Mesothelial cell of epicardium (in vitro differentiated cells): Measurements from ENCODE around the gene SRPK3. TPM values are rescaled to one million over a fixed set of nuclear protein-coding genes. Genes with fewer than 3 reads are reported as not detected.

Experiments
- DNase-seq, 2 experiments: peaks; one replicate each; pipeline ENCODE4 v3.0.0; 2021; ENCODE audit warnings: low spot score in 2 of 2; ENCODE audit not compliant: unreplicated experiment in 2 of 2
- H3K27ac Mint-ChIP-seq: 2 replicates; pipeline ENCODE4 v1.8.0; 2021; ENCODE audit warnings: mixed read lengths
- H3K27me3 Mint-ChIP-seq: 2 replicates; pipeline ENCODE4 v1.8.0; 2021; ENCODE audit warnings: low read depth, mixed read lengths
- H3K36me3 Mint-ChIP-seq: 2 replicates; pipeline ENCODE4 v1.8.0; 2021; ENCODE audit warnings: mixed read lengths
- H3K4me1 Mint-ChIP-seq: 2 replicates; pipeline ENCODE4 v1.8.0; 2021; ENCODE audit warnings: mixed read lengths
- H3K4me3 Mint-ChIP-seq: 2 replicates; pipeline ENCODE4 v1.8.0; 2021; ENCODE audit warnings: mild to moderate bottlenecking, moderate library complexity, mixed read lengths
- H3K9me3 Mint-ChIP-seq: 2 replicates; pipeline ENCODE4 v1.8.0; 2021; ENCODE audit warnings: mixed read lengths
- CTCF ChIP-seq: fragments of 200-600 bp; sonication (generic); IDR thresholded peaks from one replicate; pipeline ENCODE4 v1.5.0; 2021; ENCODE audit warnings: antibody characterized with exemption; ENCODE audit not compliant: unreplicated experiment
- total RNA-seq: library from RNA; stranded (reverse); gene quantifications from 3 replicates; pipeline ENCODE4 v1.2.1, GENCODE V29; 2021

The SRPK3 gene
- total RNA-seq, 1 donor from 2014 or later: not detected

DNA sequence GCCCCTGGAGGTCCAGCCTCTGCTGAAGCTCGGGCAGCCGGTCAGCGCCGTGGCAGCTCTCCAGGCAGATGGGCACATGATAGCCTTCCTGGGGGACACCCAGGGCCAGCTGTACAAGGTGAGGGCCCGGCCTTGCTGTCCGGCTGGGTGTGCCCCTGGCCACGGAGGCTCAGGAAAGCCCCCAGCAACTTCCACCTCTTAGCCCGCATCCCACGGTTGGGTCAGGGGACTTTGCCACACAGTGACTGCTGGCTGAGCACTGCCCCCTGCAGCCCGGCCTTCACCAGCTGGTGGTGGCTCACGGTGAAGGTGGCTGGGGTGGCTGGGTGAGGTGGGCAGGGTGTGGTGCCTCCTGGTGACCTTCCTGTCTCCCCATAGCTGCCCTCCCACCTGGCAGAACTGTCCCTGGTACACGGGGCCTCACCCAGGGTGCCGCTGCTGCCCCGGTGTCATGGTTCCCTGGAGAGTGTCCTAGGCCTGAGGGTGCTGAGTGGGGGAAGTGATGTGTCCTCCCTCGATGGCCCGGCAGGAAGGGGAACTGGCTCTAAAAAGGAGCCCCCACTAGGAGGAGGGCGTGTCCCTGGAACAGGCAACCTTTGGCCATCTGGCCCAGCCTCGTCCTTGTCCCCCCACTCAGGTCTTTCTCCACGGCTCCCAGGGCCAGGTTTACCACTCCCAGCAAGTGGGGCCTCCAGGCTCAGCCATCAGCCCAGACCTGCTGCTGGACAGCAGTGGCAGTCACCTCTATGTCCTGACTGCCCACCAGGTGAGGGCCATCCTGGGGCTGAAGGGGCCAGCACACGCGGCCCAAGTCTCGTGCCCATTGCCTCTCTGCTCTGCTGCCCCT, 12.3 kb upstream of the SRPK3 start:
- Mint-ChIP-seq H3K9me3 (no peaks in the 10 kb centered on the region), H3K36me3 (no peaks in the 10 kb centered on the region), H3K27me3 (no peaks in the 10 kb centered on the region), H3K4me1 (peaks cover 10% of the 10 kb centered on the region), H3K27ac (no peak overlapping the region), H3K4me3 (no peak overlapping the region)
- DNase-seq: peak in 1 of 2 experiments; percentile 10
- TF ChIP-seq CTCF: no peak

DNA sequence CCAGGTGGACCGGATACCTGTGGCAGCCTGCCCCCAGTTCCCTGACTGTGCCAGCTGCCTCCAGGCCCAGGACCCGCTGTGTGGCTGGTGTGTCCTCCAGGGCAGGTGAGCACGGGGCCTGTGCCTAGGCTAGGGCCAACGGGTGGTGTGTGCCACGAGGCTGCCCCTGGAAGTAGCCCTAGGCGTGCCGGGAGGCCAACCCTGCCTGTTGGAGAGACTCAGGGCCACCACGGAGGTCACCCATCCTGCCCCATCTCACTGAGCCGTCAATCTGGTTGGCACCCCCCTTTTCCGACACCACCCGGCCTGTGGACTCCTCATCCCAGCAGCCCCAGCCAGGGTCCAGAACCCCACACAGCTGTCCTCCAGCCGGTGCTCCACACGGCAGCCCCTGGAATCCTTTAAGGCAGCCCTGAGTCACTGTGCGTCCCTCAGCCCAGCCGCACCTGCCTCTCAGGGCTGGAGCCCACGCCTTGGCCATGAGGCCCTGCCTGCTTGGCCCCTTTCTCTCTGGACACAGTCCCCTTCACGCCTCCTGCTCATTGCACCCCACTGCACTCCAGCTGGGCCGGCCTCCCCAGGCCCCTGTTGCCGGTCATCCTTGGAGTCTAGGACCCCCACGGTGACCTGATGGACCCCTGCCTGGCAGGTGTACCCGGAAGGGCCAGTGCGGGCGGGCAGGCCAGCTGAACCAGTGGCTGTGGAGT, 11.5 kb upstream of the SRPK3 start:
- Mint-ChIP-seq H3K27ac (no peak overlapping the region), H3K36me3 (no peaks in the 10 kb centered on the region), H3K27me3 (no peaks in the 10 kb centered on the region), H3K4me1 (peaks cover 7% of the 10 kb centered on the region), H3K4me3 (no peak overlapping the region), H3K9me3 (no peaks in the 10 kb centered on the region)
- TF ChIP-seq CTCF: no peak
- peak in 1 of 2 experiments; percentile 18 for DNase-seq

GRCh38 chrX:153769865-153770600, 10.8 kb upstream of the SRPK3 start:
- Mint-ChIP-seq H3K9me3 (no peaks in the 10 kb centered on the region), H3K4me1 (peaks cover 7% of the 10 kb centered on the region), H3K27ac (no peak overlapping the region), H3K27me3 (no peaks in the 10 kb centered on the region), H3K36me3 (no peaks in the 10 kb centered on the region), H3K4me3 (no peak overlapping the region)
- DNase-seq: no peak
- TF ChIP-seq CTCF: no peak

DNA sequence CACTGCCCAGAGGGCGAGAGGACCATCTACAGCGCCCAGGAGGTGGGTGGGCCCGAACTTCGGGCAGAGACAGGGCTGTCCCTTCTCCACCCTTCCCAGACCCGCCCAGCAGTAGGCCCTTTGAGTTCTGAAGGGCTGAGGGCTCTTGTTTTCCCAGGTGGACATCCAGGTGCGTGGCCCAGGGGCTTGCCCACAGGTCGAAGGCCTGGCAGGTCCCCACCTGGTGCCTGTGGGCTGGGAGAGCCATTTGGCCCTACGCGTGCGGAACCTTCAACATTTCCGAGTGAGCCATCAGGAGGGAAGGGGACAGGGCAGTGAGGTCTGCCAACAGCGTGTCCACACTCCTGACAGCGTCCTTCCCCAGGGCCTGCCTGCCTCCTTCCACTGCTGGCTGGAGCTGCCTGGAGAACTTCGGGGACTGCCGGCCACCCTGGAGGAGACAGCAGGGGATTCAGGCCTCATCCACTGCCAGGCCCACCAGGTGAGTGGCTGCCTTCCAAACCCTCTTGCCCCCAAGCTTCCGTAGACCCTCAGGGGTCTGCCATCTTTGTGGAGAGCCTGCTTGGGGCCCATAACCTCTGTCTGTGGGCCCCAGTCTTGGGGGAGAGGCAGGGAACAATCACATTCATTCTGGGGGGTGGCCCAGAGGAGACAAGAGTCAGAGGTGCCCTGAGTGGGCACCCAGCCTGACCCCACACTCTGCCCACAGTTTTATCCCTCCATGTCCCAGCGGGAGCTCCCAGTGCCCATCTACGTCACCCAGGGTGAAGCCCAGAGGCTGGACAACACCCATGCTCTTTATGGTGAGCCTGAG, 10.0 kb upstream of the SRPK3 start:
- no peak overlapping the region for H3K4me3 Mint-ChIP-seq
- H3K27ac Mint-ChIP-seq: no peak overlapping the region
- DNase-seq: no peak
- peaks cover 7% of the 10 kb centered on the region for H3K4me1 Mint-ChIP-seq
- no peaks in the 10 kb centered on the region for H3K36me3 Mint-ChIP-seq
- no peaks in the 10 kb centered on the region for H3K9me3 Mint-ChIP-seq
- TF ChIP-seq CTCF: no peak
- H3K27me3 Mint-ChIP-seq: no peaks in the 10 kb centered on the region
